Adrenal gland (tissue), 12 donors: ENCODE data around the gene RER1. TPM values are rescaled to one million over a fixed set of nuclear protein-coding genes. Genes with fewer than 3 reads are reported as not detected.

Source experiments
- DNase-seq, 7 donors: peaks; one replicate each; pipeline ENCODE4 v3.0.0-alpha.2; 2019 to 2020
- H3K27ac ChIP-seq, 5 donors: fragments of 200-600 bp; sonication (generic) in 4 of 5; 1 replicate in 3 of 5; 2 replicates in 2 of 5; pipeline versions ENCODE4 v1.5.1 to v1.8.0; 2016 to 2020; ENCODE audit warnings: mild to moderate bottlenecking in 1 of 5
- H3K27me3 ChIP-seq: fragments of 200-600 bp; 2 replicates; pipeline ENCODE4 v1.8.0; 2021
- H3K36me3 ChIP-seq, 2 donors: fragments of 200-600 bp; replicated peaks in 1 of 2; 1 replicate in 1 of 2; 2 replicates in 1 of 2; pipeline versions ENCODE4 v1.5.1 to v1.8.0; 2018 to 2022
- H3K4me1 ChIP-seq, 2 donors: fragments of 200-600 bp; replicated peaks in 1 of 2; 1 replicate in 1 of 2; 2 replicates in 1 of 2; pipeline versions ENCODE4 v1.5.1 to v1.8.0; 2018 to 2021
- H3K4me3 ChIP-seq, 4 donors: fragments of 200-600 bp; sonication (generic) in 3 of 4; one replicate each; pipeline ENCODE4 v1.5.1; 2016 to 2018
- H3K9me3 ChIP-seq, 3 donors: fragments of 200-600 bp; sonication (generic) in 1 of 3; replicated peaks in 1 of 3; 1 replicate in 2 of 3; 2 replicates in 1 of 3; pipeline versions ENCODE4 v1.5.1 to v1.8.0; 2016 to 2021
- POLR2A ChIP-seq, 2 donors: fragments of 450-650 bp; IDR thresholded peaks; one replicate each; pipeline ENCODE4 v1.6.1; 2017; ENCODE audit warnings: antibody characterized with exemption in 2 of 2, mild to moderate bottlenecking in 2 of 2, moderate library complexity in 1 of 2
- WGBS, 4 donors: extraction: QIAGEN DNeasy Blood & Tissue Kit in 2 of 4; methylation state at CpG; one replicate each; pipeline versions ENCODE4 v1.1.5 to v1.1.7; 2013 to 2017; 5-methylcytosine and 5-hydroxymethylcytosine counted together
- intact Hi-C, 2 donors: fragments of 100-400 bp; cut with DNase I; formaldehyde crosslinking; loops; one replicate each; pipeline versions ENCODE4 v1.14.1 to v1.15.0; 2022 to 2023
- polyA plus RNA-seq, 3 donors: library from polyadenylated mRNA; stranded (reverse); fragments of 200-250 nt in 2 of 3; fragments of 350-450 nt in 1 of 3; fragmentation: Illumina TruSeq in 1 of 3; extraction: RNeasy Lipid Tissue Mini Kit (QIAGEN cat#74804) in 1 of 3; gene quantifications; one replicate each; pipeline ENCODE4 v1.2.3, GENCODE V29; 2013 to 2014
- total RNA-seq, 9 donors: library from RNA; depleted of rRNA in 4 of 9; stranded (reverse); fragments of >200 nt in 4 of 9; fragments of 120-200 nt in 1 of 9; fragmentation: NEBNext Ultra II Directional in 1 of 9; extraction: Animal tissue kit (Norgen Biotek cat#: 25700) in 1 of 9; gene quantifications; one replicate each; pipeline versions ENCODE4 v1.1.0 to v1.2.4, GENCODE V29; 2013 to 2023
- TF ChIP-seq, protein P1 (sequence below), 6 experiments: fragments of 450-650 bp in 4 of 6; fragments of 200-600 bp in 2 of 6; sonication (generic) in 1 of 6; IDR thresholded peaks; 1 replicate in 5 of 6; 2 replicates in 1 of 6; pipeline versions ENCODE4 v1.5.1 to v1.8.0; 2016 to 2021; ENCODE audit warnings: antibody characterized with exemption in 6 of 6, mild to moderate bottlenecking in 2 of 6, moderate library complexity in 1 of 6
- donor health status: healthy with polysubstance abuse.
- donor health status: Bipolar disorder and iron deficiency.
- donor health status: DM: yes; HTN: yes; CAD: no.
- donor health status: DM: no; HTN: no; CAD: no.
- donor health status: DM: no; HTN: no; CAD: no.
- donor health status: DM: yes; HTN: yes; CAD: no.

The RER1 gene
- total and polyA plus RNA-seq, 12 donors, result 106 to 345 (median 167) TPM

DNA sequence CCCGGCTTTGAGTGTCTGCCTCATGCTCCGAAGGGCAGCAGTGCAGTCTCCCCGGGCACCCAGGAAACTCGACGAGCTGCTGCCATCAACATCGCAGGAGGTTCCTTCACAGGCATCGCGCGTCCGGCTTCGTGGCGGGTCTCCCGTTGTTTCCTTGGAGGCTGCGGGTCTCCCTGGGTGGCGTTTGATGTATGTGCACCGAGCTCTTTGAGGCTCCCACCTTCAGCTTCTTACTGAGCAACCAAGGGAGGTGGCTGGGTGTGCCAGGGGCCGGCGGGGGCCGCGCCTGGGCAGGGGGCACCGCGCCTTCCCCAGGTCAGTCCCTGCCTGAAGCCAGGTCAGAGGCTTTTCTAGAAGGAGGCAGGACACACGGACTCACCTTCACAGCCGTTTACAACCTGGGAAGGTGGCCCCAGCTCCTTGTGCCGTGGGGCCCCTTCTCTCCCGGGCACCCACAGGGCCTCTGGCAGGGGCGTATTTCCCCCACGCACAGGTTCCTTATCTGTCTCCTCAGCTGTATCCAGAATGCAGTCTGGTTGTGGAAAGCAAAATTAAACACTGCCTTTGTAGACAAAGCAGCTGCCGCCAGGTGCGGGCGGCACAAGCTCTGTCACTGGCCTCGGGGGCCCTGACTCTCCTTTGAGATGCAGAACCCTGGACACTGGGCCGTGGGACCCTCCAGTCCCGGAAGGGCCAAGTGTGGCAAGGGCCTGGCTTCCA, 42.5 kb downstream of the RER1 start:
- no peak for DNase-seq
- no peaks in the 10 kb centered on the region for H3K9me3 ChIP-seq
- peaks cover 14% of the 10 kb centered on the region for H3K27me3 ChIP-seq
- no peak for TF ChIP-seq POLR2A (IDR thresholded peaks at IDR 0.05)
- TF ChIP-seq, protein P1, sequence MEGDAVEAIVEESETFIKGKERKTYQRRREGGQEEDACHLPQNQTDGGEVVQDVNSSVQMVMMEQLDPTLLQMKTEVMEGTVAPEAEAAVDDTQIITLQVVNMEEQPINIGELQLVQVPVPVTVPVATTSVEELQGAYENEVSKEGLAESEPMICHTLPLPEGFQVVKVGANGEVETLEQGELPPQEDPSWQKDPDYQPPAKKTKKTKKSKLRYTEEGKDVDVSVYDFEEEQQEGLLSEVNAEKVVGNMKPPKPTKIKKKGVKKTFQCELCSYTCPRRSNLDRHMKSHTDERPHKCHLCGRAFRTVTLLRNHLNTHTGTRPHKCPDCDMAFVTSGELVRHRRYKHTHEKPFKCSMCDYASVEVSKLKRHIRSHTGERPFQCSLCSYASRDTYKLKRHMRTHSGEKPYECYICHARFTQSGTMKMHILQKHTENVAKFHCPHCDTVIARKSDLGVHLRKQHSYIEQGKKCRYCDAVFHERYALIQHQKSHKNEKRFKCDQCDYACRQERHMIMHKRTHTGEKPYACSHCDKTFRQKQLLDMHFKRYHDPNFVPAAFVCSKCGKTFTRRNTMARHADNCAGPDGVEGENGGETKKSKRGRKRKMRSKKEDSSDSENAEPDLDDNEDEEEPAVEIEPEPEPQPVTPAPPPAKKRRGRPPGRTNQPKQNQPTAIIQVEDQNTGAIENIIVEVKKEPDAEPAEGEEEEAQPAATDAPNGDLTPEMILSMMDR (IDR thresholded peaks at IDR 0.05), result no peak
- H3K4me1 ChIP-seq, result no peaks in the 10 kb centered on the region
- no peak overlapping the region for H3K4me3 ChIP-seq
- H3K27ac ChIP-seq, result no peak overlapping the region
- no peaks in the 10 kb centered on the region for H3K36me3 ChIP-seq
- intact Hi-C loops, result no loop called here
- whole genome bisulfite sequencing, 4 donors, result 46 to 58% (median 54%) methylated on average over 14 to 34 of the region's 34 CpGs

DNA sequence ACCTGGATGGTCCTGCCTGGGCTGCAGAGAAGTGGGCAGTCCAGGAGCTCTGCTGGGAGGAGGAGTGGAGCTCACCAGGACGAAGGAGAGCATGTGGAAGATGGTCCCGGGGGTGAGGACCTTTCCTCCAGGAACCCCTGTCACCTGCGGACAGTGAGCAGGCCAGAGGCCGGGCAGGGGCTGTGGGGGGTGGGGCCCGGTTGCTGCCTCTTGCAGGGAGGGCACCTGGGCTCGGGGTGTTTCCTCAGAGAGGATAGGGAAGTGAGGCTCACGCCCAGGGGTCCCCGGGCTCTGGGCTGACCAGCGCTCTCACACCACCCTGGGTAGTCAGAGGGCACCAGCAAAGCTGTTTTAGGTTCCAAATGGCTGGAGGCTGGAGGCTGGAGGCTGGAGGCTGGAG, 43.5 kb downstream of the RER1 start:
- Histone ChIP-seq H3K4me3 (no peak overlapping the region), H3K36me3 (no peaks in the 10 kb centered on the region), H3K4me1 (no peaks in the 10 kb centered on the region), H3K27ac (no peak overlapping the region), H3K9me3 (no peaks in the 10 kb centered on the region), H3K27me3 (peaks cover 16% of the 10 kb centered on the region)
- TF ChIP-seq, protein P1 (IDR thresholded peaks at IDR 0.05), result no peak
- no peak for TF ChIP-seq POLR2A (IDR thresholded peaks at IDR 0.05)
- intact Hi-C loops, result loop anchor here in 1 of 2 donors (5.0 kb wide), 1 partner anchor 52 kb away; no protein-coding TSS in a partner anchor
- no peak for DNase-seq
- WGBS, 4 donors, result 41 to 60% (median 57%) methylated on average over 7 to 9 of the region's 9 CpGs

- intact Hi-C loops, result loop anchor here in 1 of 2 donors (5.0 kb wide), 1 partner anchor 51 kb away; no protein-coding TSS in a partner anchor
- no peak for TF ChIP-seq POLR2A (IDR thresholded peaks at IDR 0.05)
- TF ChIP-seq, protein P1 (IDR thresholded peaks at IDR 0.05), result no peak
- Histone ChIP-seq H3K4me1 (no peaks in the 10 kb centered on the region), H3K36me3 (no peaks in the 10 kb centered on the region), H3K9me3 (no peaks in the 10 kb centered on the region), H3K27me3 (peaks cover 16% of the 10 kb centered on the region), H3K4me3 (no peak overlapping the region), H3K27ac (no peak overlapping the region)
- DNase-seq, result no peak
- 38 to 68% (median 47%) methylated on average over 2 of the region's 2 CpGs; no CpG with 5 or more reads in 1 of the 4 donors for WGBS, 4 donors
Measured at GRCh38 chr1:2435746-2436355, 44.2 kb downstream of the RER1 start.

- no peak for DNase-seq
- Histone ChIP-seq H3K27ac (no peak overlapping the region), H3K27me3 (peaks cover 15% of the 10 kb centered on the region), H3K36me3 (no peaks in the 10 kb centered on the region), H3K9me3 (no peaks in the 10 kb centered on the region), H3K4me1 (no peaks in the 10 kb centered on the region), H3K4me3 (no peak overlapping the region)
- 67 to 90% (median 83%) methylated on average over 4 to 7 of the region's 7 CpGs; no CpG with 5 or more reads in 1 of the 4 donors for WGBS, 4 donors
- intact Hi-C loops, result loop anchor here in 1 of 2 donors (5.0 kb wide), 1 partner anchor 50 kb away; no protein-coding TSS in a partner anchor
- TF ChIP-seq, protein P1 (IDR thresholded peaks at IDR 0.05), result no peak
- TF ChIP-seq POLR2A (IDR thresholded peaks at IDR 0.05), result no peak
Measured at GRCh38 chr1:2436876-2437275, 45.2 kb downstream of the RER1 start.
